ENCODE results near the gene ARFGAP2. TPM values are rescaled to one million over a fixed set of nuclear protein-coding genes. Genes with fewer than 3 reads are reported as not detected.

The ARFGAP2 gene
- polyA plus RNA-seq, 4 donors: 53.0 to 73.1 (median 64.4) TPM

- Histone ChIP-seq H3K27ac (ENCODE audit: low read depth in 1 of 3, low read length in 2 of 3) (no peak overlapping the region), H3K4me3 (ENCODE audit: low read depth in 1 of 3, low read length in 3 of 3) (no peak overlapping the region), H3K9me3 (ENCODE audit: control insufficient read depth in 2 of 2, insufficient read depth in 1 of 2, low read depth in 1 of 2, low read length in 1 of 2) (no peaks in the 10 kb centered on the region), H3K36me3 (ENCODE audit: control insufficient read depth in 3 of 3, insufficient read depth in 2 of 3, low read depth in 1 of 3, low read length in 3 of 3) (peaks cover 13 to 73% (median 22%) of the 10 kb centered on the region in 3 donors), H3K27me3 (ENCODE audit: control insufficient read depth in 3 of 3, insufficient read depth in 3 of 3, low read length in 3 of 3) (no peaks in the 10 kb centered on the region), H3K4me1 (ENCODE audit: control insufficient read depth in 3 of 3, insufficient read depth in 2 of 3, low read depth in 1 of 3, low read length in 2 of 3) (peaks cover 2 to 9% (median 6%) of the 10 kb centered on the region in 3 donors)
- FAIRE-seq: no peak
- WGBS, 3 donors: 73 to 77% (median 74%) methylated on average over 6 of the region's 6 CpGs
- DNase-seq: no peak
Observed at GRCh38 chr11:47172740-47173336, 3.8 kb downstream of the ARFGAP2 start.

GRCh38 chr11:47171856-47172255 lies 4.8 kb downstream of the ARFGAP2 start:
- no peak overlapping the region for H3K27ac ChIP-seq (ENCODE audit: low read depth in 1 of 3, low read length in 2 of 3)
- no peak overlapping the region for H3K4me3 ChIP-seq (ENCODE audit: low read depth in 1 of 3, low read length in 3 of 3)
- peaks cover 19 to 79% (median 22%) of the 10 kb centered on the region in 3 donors for H3K36me3 ChIP-seq (ENCODE audit: control insufficient read depth in 3 of 3, insufficient read depth in 2 of 3, low read depth in 1 of 3, low read length in 3 of 3)
- H3K4me1 ChIP-seq (ENCODE audit: control insufficient read depth in 3 of 3, insufficient read depth in 2 of 3, low read depth in 1 of 3, low read length in 2 of 3): peaks cover 0 to 6% (median 2%) of the 10 kb centered on the region in 3 donors
- H3K27me3 ChIP-seq (ENCODE audit: control insufficient read depth in 3 of 3, insufficient read depth in 3 of 3, low read length in 3 of 3): no peaks in the 10 kb centered on the region
- DNase-seq (no peak), FAIRE-seq (no peak)
- WGBS, 3 donors: 85 to 87% (median 86%) methylated on average over 8 of the region's 8 CpGs
- H3K9me3 ChIP-seq (ENCODE audit: control insufficient read depth in 2 of 2, insufficient read depth in 1 of 2, low read depth in 1 of 2, low read length in 1 of 2): no peaks in the 10 kb centered on the region

GRCh38 chr11:47171061-47171838 lies 5.4 kb downstream of the ARFGAP2 start:
- FAIRE-seq (no peak), DNase-seq (no peak)
- H3K4me3 ChIP-seq (ENCODE audit: low read depth in 1 of 3, low read length in 3 of 3): no peak overlapping the region
- peaks cover 0 to 6% (median 2%) of the 10 kb centered on the region in 3 donors for H3K4me1 ChIP-seq (ENCODE audit: control insufficient read depth in 3 of 3, insufficient read depth in 2 of 3, low read depth in 1 of 3, low read length in 2 of 3)
- 86 to 93% (median 91%) methylated on average over 16 of the region's 16 CpGs for WGBS, 3 donors
- H3K36me3 ChIP-seq (ENCODE audit: control insufficient read depth in 3 of 3, insufficient read depth in 2 of 3, low read depth in 1 of 3, low read length in 3 of 3): peaks cover 19 to 85% (median 26%) of the 10 kb centered on the region in 3 donors
- no peaks in the 10 kb centered on the region for H3K27me3 ChIP-seq (ENCODE audit: control insufficient read depth in 3 of 3, insufficient read depth in 3 of 3, low read length in 3 of 3)
- H3K9me3 ChIP-seq (ENCODE audit: control insufficient read depth in 2 of 2, insufficient read depth in 1 of 2, low read depth in 1 of 2, low read length in 1 of 2): no peaks in the 10 kb centered on the region
- no peak overlapping the region for H3K27ac ChIP-seq (ENCODE audit: low read depth in 1 of 3, low read length in 2 of 3)

GRCh38 chr11:47166368-47166767 lies 10.3 kb downstream of the ARFGAP2 start:
- no peaks in the 10 kb centered on the region for H3K4me1 ChIP-seq (ENCODE audit: control insufficient read depth in 3 of 3, insufficient read depth in 2 of 3, low read depth in 1 of 3, low read length in 2 of 3)
- H3K4me3 ChIP-seq (ENCODE audit: low read depth in 1 of 3, low read length in 3 of 3): no peak overlapping the region
- no peaks in the 10 kb centered on the region for H3K27me3 ChIP-seq (ENCODE audit: control insufficient read depth in 3 of 3, insufficient read depth in 3 of 3, low read length in 3 of 3)
- H3K27ac ChIP-seq (ENCODE audit: low read depth in 1 of 3, low read length in 2 of 3): no peak overlapping the region
- WGBS, 3 donors: 93 to 94% (median 94%) methylated on average over 4 to 5 of the region's 5 CpGs
- no peak for FAIRE-seq
- no peaks in the 10 kb centered on the region for H3K9me3 ChIP-seq (ENCODE audit: control insufficient read depth in 2 of 2, insufficient read depth in 1 of 2, low read depth in 1 of 2, low read length in 1 of 2)
- no peak for DNase-seq
- peaks cover 19 to 89% (median 37%) of the 10 kb centered on the region in 3 donors for H3K36me3 ChIP-seq (ENCODE audit: control insufficient read depth in 3 of 3, insufficient read depth in 2 of 3, low read depth in 1 of 3, low read length in 3 of 3)

GRCh38 chr11:47165253-47165840 lies 11.3 kb downstream of the ARFGAP2 start:
- DNase-seq (no peak), FAIRE-seq (no peak)
- Histone ChIP-seq H3K4me3 (ENCODE audit: low read depth in 1 of 3, low read length in 3 of 3) (no peak overlapping the region), H3K36me3 (ENCODE audit: control insufficient read depth in 3 of 3, insufficient read depth in 2 of 3, low read depth in 1 of 3, low read length in 3 of 3) (peaks cover 19 to 85% (median 31%) of the 10 kb centered on the region in 3 donors), H3K4me1 (ENCODE audit: control insufficient read depth in 3 of 3, insufficient read depth in 2 of 3, low read depth in 1 of 3, low read length in 2 of 3) (no peaks in the 10 kb centered on the region), H3K9me3 (ENCODE audit: control insufficient read depth in 2 of 2, insufficient read depth in 1 of 2, low read depth in 1 of 2, low read length in 1 of 2) (no peaks in the 10 kb centered on the region), H3K27me3 (ENCODE audit: control insufficient read depth in 3 of 3, insufficient read depth in 3 of 3, low read length in 3 of 3) (no peaks in the 10 kb centered on the region), H3K27ac (ENCODE audit: low read depth in 1 of 3, low read length in 2 of 3) (no peak overlapping the region)
- WGBS, 3 donors: 88 to 92% (median 90%) methylated on average over 16 of the region's 16 CpGs

GRCh38 chr11:47164321-47164720 lies 12.4 kb downstream of the ARFGAP2 start:
- H3K27ac ChIP-seq (ENCODE audit: low read depth in 1 of 3, low read length in 2 of 3): no peak overlapping the region
- no peaks in the 10 kb centered on the region for H3K4me1 ChIP-seq (ENCODE audit: control insufficient read depth in 3 of 3, insufficient read depth in 2 of 3, low read depth in 1 of 3, low read length in 2 of 3)
- no peak for DNase-seq
- no peaks in the 10 kb centered on the region for H3K27me3 ChIP-seq (ENCODE audit: control insufficient read depth in 3 of 3, insufficient read depth in 3 of 3, low read length in 3 of 3)
- H3K4me3 ChIP-seq (ENCODE audit: low read depth in 1 of 3, low read length in 3 of 3): no peak overlapping the region
- no peaks in the 10 kb centered on the region for H3K9me3 ChIP-seq (ENCODE audit: control insufficient read depth in 2 of 2, insufficient read depth in 1 of 2, low read depth in 1 of 2, low read length in 1 of 2)
- WGBS, 3 donors: 79 to 89% (median 80%) methylated on average over 4 of the region's 4 CpGs
- no peak for FAIRE-seq
- H3K36me3 ChIP-seq (ENCODE audit: control insufficient read depth in 3 of 3, insufficient read depth in 2 of 3, low read depth in 1 of 3, low read length in 3 of 3): peaks cover 19 to 85% (median 28%) of the 10 kb centered on the region in 3 donors

GRCh38 chr11:47163898-47164297 lies 12.8 kb downstream of the ARFGAP2 start:
- FAIRE-seq: no peak
- no peaks in the 10 kb centered on the region for H3K27me3 ChIP-seq (ENCODE audit: control insufficient read depth in 3 of 3, insufficient read depth in 3 of 3, low read length in 3 of 3)
- 85 to 91% (median 90%) methylated on average over 15 of the region's 15 CpGs for WGBS, 3 donors
- H3K27ac ChIP-seq (ENCODE audit: low read depth in 1 of 3, low read length in 2 of 3): no peak overlapping the region
- H3K4me1 ChIP-seq (ENCODE audit: control insufficient read depth in 3 of 3, insufficient read depth in 2 of 3, low read depth in 1 of 3, low read length in 2 of 3): no peaks in the 10 kb centered on the region
- DNase-seq: no peak
- peaks cover 19 to 85% (median 26%) of the 10 kb centered on the region in 3 donors for H3K36me3 ChIP-seq (ENCODE audit: control insufficient read depth in 3 of 3, insufficient read depth in 2 of 3, low read depth in 1 of 3, low read length in 3 of 3)
- no peak overlapping the region for H3K4me3 ChIP-seq (ENCODE audit: low read depth in 1 of 3, low read length in 3 of 3)
- H3K9me3 ChIP-seq (ENCODE audit: control insufficient read depth in 2 of 2, insufficient read depth in 1 of 2, low read depth in 1 of 2, low read length in 1 of 2): no peaks in the 10 kb centered on the region

- Histone ChIP-seq H3K4me3 (ENCODE audit: low read depth in 1 of 3, low read length in 3 of 3) (no peak overlapping the region), H3K27me3 (ENCODE audit: control insufficient read depth in 3 of 3, insufficient read depth in 3 of 3, low read length in 3 of 3) (no peaks in the 10 kb centered on the region), H3K36me3 (ENCODE audit: control insufficient read depth in 3 of 3, insufficient read depth in 2 of 3, low read depth in 1 of 3, low read length in 3 of 3) (peaks cover 19 to 84% (median 25%) of the 10 kb centered on the region in 3 donors), H3K27ac (ENCODE audit: low read depth in 1 of 3, low read length in 2 of 3) (no peak overlapping the region), H3K9me3 (ENCODE audit: control insufficient read depth in 2 of 2, insufficient read depth in 1 of 2, low read depth in 1 of 2, low read length in 1 of 2) (no peaks in the 10 kb centered on the region), H3K4me1 (ENCODE audit: control insufficient read depth in 3 of 3, insufficient read depth in 2 of 3, low read depth in 1 of 3, low read length in 2 of 3) (no peaks in the 10 kb centered on the region)
- DNase-seq (no peak), FAIRE-seq (no peak)
- WGBS, 3 donors: 54 to 71% (median 57%) methylated on average over 3 of the region's 3 CpGs
Observed at GRCh38 chr11:47163193-47163592, 13.5 kb downstream of the ARFGAP2 start.

All from small intestine (tissue), 7 donors.